Spinal cord (tissue), 10 donors: ENCODE measurements around the gene PRR12. TPM values are rescaled to one million over a fixed set of nuclear protein-coding genes. Genes with fewer than 3 reads are reported as not detected.

Experiments
- DNase-seq, 6 donors: peaks; one replicate each; pipeline versions ENCODE4 v3.0.0 to v3.0.0-alpha.2; 2013 to 2015; ENCODE audit warnings: low spot score in 6 of 6, low read depth in 4 of 6
- H3K27ac ChIP-seq: one replicate; pipeline ENCODE4 v1.5.1; 2013; ENCODE audit warnings: low read depth, low read length, control low read depth
- H3K27me3 ChIP-seq: one replicate; pipeline ENCODE4 v1.6.1; 2013; ENCODE audit warnings: low read length; ENCODE audit not compliant: control insufficient read depth, insufficient read depth
- H3K36me3 ChIP-seq: one replicate; pipeline ENCODE4 v1.6.1; 2013; ENCODE audit warnings: low read length; ENCODE audit not compliant: control insufficient read depth, insufficient read depth
- H3K4me1 ChIP-seq: one replicate; pipeline ENCODE4 v1.6.1; 2013; ENCODE audit warnings: low read length; ENCODE audit not compliant: control insufficient read depth, insufficient read depth
- H3K4me3 ChIP-seq: one replicate; pipeline ENCODE4 v1.5.1; 2013; ENCODE audit warnings: low read depth, low read length, control low read depth
- H3K9me3 ChIP-seq: one replicate; pipeline ENCODE4 v1.6.1; 2013; ENCODE audit warnings: low read length; ENCODE audit not compliant: control insufficient read depth, insufficient read depth
- WGBS: methylation state at CpG from one replicate; pipeline ENCODE4 v1.1.5; 2013; ENCODE audit warnings: missing lambda C conversion rate; ENCODE audit not compliant: insufficient coverage; 5-methylcytosine and 5-hydroxymethylcytosine counted together
- polyA plus RNA-seq, 2 donors: library from polyadenylated mRNA; unstranded; fragments of 120-200 nt; gene quantifications; one replicate each; pipeline ENCODE4 v1.2.1, GENCODE V29; 2013; ENCODE audit not compliant: insufficient read length in 2 of 2
- total RNA-seq, 2 donors: library from RNA; depleted of rRNA in 1 of 2; stranded (reverse); fragments of 120-200 nt in 1 of 2; fragments of >200 nt in 1 of 2; gene quantifications; one replicate each; pipeline versions ENCODE4 v1.2.3 to v1.2.4, GENCODE V29; 2013 to 2014
- donor health status: healthy.

The PRR12 gene
- total and polyA plus RNA-seq, 4 donors: 6.6 to 42.3 (median 22.9) TPM

- Histone ChIP-seq H3K27ac (peak within 1 kb of the TSS; percentile 100), H3K9me3 (no peaks in the 10 kb centered on the region), H3K27me3 (peaks cover 2% of the 10 kb centered on the region), H3K4me3 (peak within 1 kb of the TSS; percentile 99), H3K4me1 (peaks cover 64% of the 10 kb centered on the region), H3K36me3 (peaks cover 11% of the 10 kb centered on the region)
- 0% methylated on average over 50 of the region's 51 CpGs for WGBS
- DNase-seq: peak; percentile 93 to 99 (median 97)
Observed at GRCh38 chr19:49640113-49640898, 49.3 kb downstream of the PRR12 start, which contains the start of gene RRAS. TSS of gene RRAS (minus strand) at chr19:49640143. CDS start at chr19:49640098, 45 bp downstream.

DNA sequence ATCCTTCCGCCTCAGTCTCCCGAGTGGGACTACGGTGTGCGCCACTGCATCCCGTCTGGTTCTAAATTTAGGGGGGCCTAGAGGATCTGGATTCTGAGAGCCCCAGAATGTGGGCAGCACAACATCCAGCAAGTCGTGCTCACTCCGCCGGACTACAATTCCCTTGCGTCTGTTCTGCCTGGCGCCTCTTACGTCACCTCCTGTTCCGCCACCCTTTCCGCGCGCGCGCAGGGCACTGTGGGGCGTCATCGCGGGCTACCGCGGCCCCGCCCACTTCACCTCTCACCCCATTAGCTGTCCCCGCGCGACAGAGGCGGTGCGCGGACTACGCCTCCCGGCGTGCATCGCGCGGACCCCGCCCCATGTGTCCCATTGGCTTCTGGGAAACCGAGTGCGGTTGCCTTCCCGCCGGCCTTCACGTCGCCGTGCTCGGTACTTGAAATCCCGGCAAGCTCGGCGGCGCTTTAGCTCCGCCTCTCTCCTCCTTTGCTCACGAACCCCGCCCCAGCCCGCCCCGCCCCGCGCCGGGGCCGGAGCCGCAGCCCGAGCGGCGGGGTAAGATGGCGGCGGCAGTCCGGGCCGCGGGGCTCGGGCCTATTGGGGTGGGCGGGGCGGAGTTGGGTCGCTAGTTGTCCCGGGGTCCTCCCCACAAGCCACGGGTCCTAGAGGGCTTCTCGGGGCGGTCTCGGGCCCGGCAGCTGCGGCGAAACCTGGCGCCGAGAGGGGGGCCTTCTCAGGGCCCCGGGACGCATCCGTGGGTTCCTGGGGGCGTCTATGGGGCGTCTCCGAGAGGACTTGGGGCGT, 50.9 kb downstream of the PRR12 start, which contains the start of gene SCAF1:
Gene SCAF1, plus strand, starts transcription at position 522 of the 804 bp plus-strand sequence. CDS start 2,818 bp downstream, outside the sequence.
- DNase-seq: peak; percentile 93 to 100 (median 98)
- peaks cover 48% of the 10 kb centered on the region for H3K4me1 ChIP-seq
- H3K9me3 ChIP-seq: no peaks in the 10 kb centered on the region
- peak within 1 kb of the TSS; percentile 100 for H3K27ac ChIP-seq
- peaks cover 24% of the 10 kb centered on the region for H3K36me3 ChIP-seq
- WGBS: under 1% methylated on average over 87 of the region's 87 CpGs
- peaks cover 2% of the 10 kb centered on the region for H3K27me3 ChIP-seq
- peak within 1 kb of the TSS; percentile 99 for H3K4me3 ChIP-seq

DNA sequence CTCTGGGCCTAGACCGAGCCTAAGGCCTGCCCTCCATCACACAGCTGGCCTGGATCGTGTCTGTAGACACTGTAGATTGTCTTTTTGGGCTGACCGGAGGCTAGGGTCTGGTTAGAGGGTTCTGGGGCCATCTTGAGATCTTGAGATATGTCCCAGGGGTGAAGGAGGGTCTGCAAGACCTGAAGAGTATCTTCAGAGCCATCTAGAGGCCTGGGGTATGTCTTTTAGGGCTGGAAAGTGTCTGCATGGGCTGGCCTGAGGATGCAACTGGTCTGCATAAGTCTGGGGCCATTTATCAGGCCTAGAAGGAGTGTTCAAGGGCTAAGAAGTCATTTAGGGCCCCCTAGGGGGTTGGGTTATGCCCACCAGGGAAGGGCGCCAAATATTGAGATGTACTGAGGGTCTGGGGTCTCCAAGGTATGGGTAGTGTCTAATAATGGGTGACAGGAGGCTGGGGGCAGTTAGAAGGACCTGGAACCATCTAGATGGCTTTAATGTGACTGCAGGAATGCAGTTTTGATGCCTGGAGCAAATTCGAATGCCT, 51.6 kb downstream of the PRR12 start:
- no peaks in the 10 kb centered on the region for H3K9me3 ChIP-seq
- H3K4me1 ChIP-seq: peaks cover 46% of the 10 kb centered on the region
- 2% methylated on average over 3 of the region's 5 CpGs for WGBS
- H3K4me3 ChIP-seq: peak overlapping the region; percentile 99
- peaks cover 2% of the 10 kb centered on the region for H3K27me3 ChIP-seq
- peak overlapping the region; percentile 100 for H3K27ac ChIP-seq
- peak in 1 of 6 donors; percentile 42 for DNase-seq
- H3K36me3 ChIP-seq: peaks cover 31% of the 10 kb centered on the region

- H3K27ac ChIP-seq: no peak overlapping the region
- peaks cover 40% of the 10 kb centered on the region for H3K36me3 ChIP-seq
- H3K27me3 ChIP-seq: no peaks in the 10 kb centered on the region
- peaks cover 39% of the 10 kb centered on the region for H3K4me1 ChIP-seq
- no peak overlapping the region for H3K4me3 ChIP-seq
- no peak for DNase-seq
- no peaks in the 10 kb centered on the region for H3K9me3 ChIP-seq
- 81% methylated on average over 2 of the region's 2 CpGs for WGBS
Observed at GRCh38 chr19:49643466-49643865, 52.5 kb downstream of the PRR12 start.

DNA sequence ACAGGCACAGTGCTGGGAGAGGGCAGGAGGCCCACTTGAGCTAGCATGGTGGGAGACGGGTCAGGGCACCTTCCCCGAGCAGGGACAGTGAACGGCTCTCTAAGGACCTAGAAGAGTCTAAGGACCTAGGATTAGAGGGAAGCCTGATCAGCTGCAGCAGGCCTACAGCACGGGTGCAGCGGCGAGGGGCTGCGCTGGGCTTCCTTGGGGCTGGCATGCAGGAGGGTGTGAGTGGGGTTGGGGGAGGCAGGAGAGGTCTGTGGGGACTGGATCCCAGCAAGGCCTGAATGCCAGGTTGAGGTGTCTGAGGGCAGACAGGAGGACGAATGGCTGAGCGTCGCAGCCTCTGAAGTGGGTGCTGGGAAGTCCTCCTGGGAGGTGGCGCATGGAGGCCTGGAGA, 54.6 kb downstream of the PRR12 start:
- DNase-seq: no peak
- Histone ChIP-seq H3K36me3 (peaks cover 58% of the 10 kb centered on the region), H3K4me3 (no peak overlapping the region), H3K27ac (no peak overlapping the region), H3K27me3 (no peaks in the 10 kb centered on the region), H3K9me3 (no peaks in the 10 kb centered on the region), H3K4me1 (peaks cover 23% of the 10 kb centered on the region)
- 98% methylated on average over 11 of the region's 11 CpGs for WGBS

- Histone ChIP-seq H3K27ac (no peak overlapping the region), H3K4me1 (peaks cover 19% of the 10 kb centered on the region), H3K4me3 (no peak overlapping the region), H3K27me3 (no peaks in the 10 kb centered on the region), H3K36me3 (peaks cover 62% of the 10 kb centered on the region), H3K9me3 (no peaks in the 10 kb centered on the region)
- WGBS: 94% methylated on average over 12 of the region's 13 CpGs
- no peak for DNase-seq
Observed at GRCh38 chr19:49645995-49646394, 55.0 kb downstream of the PRR12 start.

DNA sequence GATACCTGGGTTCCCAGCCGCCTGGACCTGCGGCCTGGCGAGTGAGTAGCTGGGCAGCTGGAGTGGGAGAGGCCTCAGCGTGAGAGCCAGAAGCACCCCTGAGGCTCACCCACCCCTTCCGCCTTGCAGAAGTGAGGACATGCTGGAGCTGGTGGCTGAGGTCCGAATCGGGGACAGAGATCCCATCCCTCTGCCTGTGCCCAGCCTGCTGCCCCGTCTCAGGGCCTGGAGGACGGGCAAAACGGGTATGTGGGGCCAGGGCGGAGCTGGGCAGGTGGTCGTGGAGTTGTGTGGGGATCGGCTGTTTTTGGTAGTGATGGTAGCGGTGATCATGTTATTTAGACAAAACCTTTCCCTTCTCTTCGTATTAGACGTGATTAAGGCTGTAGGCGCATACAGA, 55.6 kb downstream of the PRR12 start:
- no peaks in the 10 kb centered on the region for H3K27me3 ChIP-seq
- DNase-seq: no peak
- no peak overlapping the region for H3K27ac ChIP-seq
- H3K4me1 ChIP-seq: peaks cover 13% of the 10 kb centered on the region
- no peak overlapping the region for H3K4me3 ChIP-seq
- WGBS: 94% methylated on average over 11 of the region's 17 CpGs
- H3K36me3 ChIP-seq: peaks cover 67% of the 10 kb centered on the region
- H3K9me3 ChIP-seq: no peaks in the 10 kb centered on the region

GRCh38 chr19:49651029-49651819, 60.2 kb downstream of the PRR12 start:
- DNase-seq: no peak
- Histone ChIP-seq H3K27ac (no peak overlapping the region), H3K36me3 (peaks cover 91% of the 10 kb centered on the region), H3K27me3 (no peaks in the 10 kb centered on the region), H3K4me1 (no peaks in the 10 kb centered on the region), H3K4me3 (no peak overlapping the region), H3K9me3 (no peaks in the 10 kb centered on the region)
- WGBS: 96% methylated on average over 62 of the region's 72 CpGs
